Upper lobe of left lung (tissue), 4 donors: ENCODE data around the gene ARHGAP24.

Experiments used
- CTCF ChIP-seq, 6 experiments: fragments of 450-650 bp in 4 of 6; fragments of 200-600 bp in 2 of 6; sonication (generic) in 2 of 6; IDR thresholded peaks; one replicate each; pipeline ENCODE4 v1.5.1; 2016 to 2019; ENCODE audit warnings: antibody characterized with exemption in 6 of 6
- EP300 ChIP-seq, 4 donors: sonication (generic); formaldehyde crosslinking; IDR thresholded peaks; one replicate each; pipeline ENCODE4 v1.5.1; 2017; ENCODE audit warnings: antibody characterized with exemption in 4 of 4, control low read depth in 2 of 4
- POLR2A ChIP-seq, 4 donors: fragments of 450-650 bp; IDR thresholded peaks; one replicate each; pipeline ENCODE4 v1.5.1; 2016 to 2017; ENCODE audit warnings: antibody characterized with exemption in 4 of 4, mild to moderate bottlenecking in 2 of 4
- POLR2AphosphoS5 ChIP-seq, 2 donors: sonication (generic); formaldehyde crosslinking; IDR thresholded peaks; one replicate each; pipeline ENCODE4 v1.5.1; 2017; ENCODE audit warnings: antibody characterized with exemption in 2 of 2

GRCh38 chr4:85818700-85819099 is 343.8 kb downstream of the ARHGAP24 start:
- TF ChIP-seq CTCF (IDR thresholded peaks at IDR 0.05) = no peak
- no peak for TF ChIP-seq POLR2A (IDR thresholded peaks at IDR 0.05)
- no peak for TF ChIP-seq POLR2AphosphoS5 (IDR thresholded peaks at IDR 0.05)
- TF ChIP-seq EP300 (IDR thresholded peaks at IDR 0.05) = no peak
